Brain microvascular endothelial cell (primary cell): ENCODE measurements around the gene KNDC1.
"Not testable (repeated sequence)": the region's sequence is repeated elsewhere in the genome, so short reads cannot be mapped to it uniquely, and the experiment has no call there.

Experiments
- DNase-seq: peaks from one replicate; pipeline ENCODE4 v3.0.0-alpha.2; 2020
- H3K27ac ChIP-seq: fragments of 250-450 bp; sonication (Bioruptor Pico); 2 replicates; pipeline ENCODE4 v1.5.1; 2020; ENCODE audit warnings: mild to moderate bottlenecking, moderate library complexity
- H3K27me3 ChIP-seq: fragments of 250-450 bp; sonication (Bioruptor Pico); replicated peaks from 2 replicates; pipeline ENCODE4 v1.5.1; 2020; ENCODE audit warnings: mild to moderate bottlenecking
- H3K36me3 ChIP-seq: fragments of 250-450 bp; sonication (Bioruptor Pico); replicated peaks from 2 replicates; pipeline ENCODE4 v1.5.1; 2020; ENCODE audit warnings: mild to moderate bottlenecking
- H3K4me3 ChIP-seq: 2 replicates; pipeline ENCODE4 v1.5.1; 2011; ENCODE audit warnings: low read depth, mild to moderate bottlenecking, control low read depth, low read length, moderate library complexity
- CTCF ChIP-seq: IDR thresholded peaks from 2 replicates; pipeline ENCODE4 v1.5.1; 2011; ENCODE audit warnings: low read depth, mild to moderate bottlenecking, moderate library complexity, low read length, control low read depth, inconsistent platforms; ENCODE audit errors: missing control alignments
- in situ Hi-C: cut with HindIII; loops from 2 replicates; pipeline ENCODE4 v1.10.0; 2017; ENCODE audit warnings: low sequenced_read_pairs, low pct_ligation_motif_present

Gene KNDC1

GRCh38 chr10:133173860-133174640 is 14.0 kb downstream of the KNDC1 start:
- in situ Hi-C loops, result no loop called here
- no peak overlapping the region for H3K27ac ChIP-seq
- no peak for DNase-seq

GRCh38 chr10:133174689-133175263 is 14.8 kb downstream of the KNDC1 start:
- no peak for DNase-seq
- no peak for TF ChIP-seq CTCF
- Histone ChIP-seq H3K36me3 (no peaks in the 10 kb centered on the region), H3K27me3 (no peaks in the 10 kb centered on the region), H3K27ac (no peak overlapping the region), H3K4me3 (no peak overlapping the region)
- in situ Hi-C loops, result no loop called here

More at GRCh38 chr10:133173860-133174640, 14.0 kb downstream of the KNDC1 start:
- no peak overlapping the region for H3K4me3 ChIP-seq
- TF ChIP-seq CTCF, result no peak
- H3K36me3 ChIP-seq, result no peaks in the 10 kb centered on the region
- H3K27me3 ChIP-seq, result no peaks in the 10 kb centered on the region

GRCh38 chr10:133175624-133176023 is 15.6 kb downstream of the KNDC1 start:
- DNase-seq, in situ Hi-C loops, H3K27ac ChIP-seq, H3K36me3 ChIP-seq, H3K27me3 ChIP-seq, H3K4me3 ChIP-seq: not testable (repeated sequence)

GRCh38 chr10:133176546-133176945 is 16.5 kb downstream of the KNDC1 start:
- no peak overlapping the region for H3K27ac ChIP-seq
- TF ChIP-seq CTCF, result no peak
- no peak for DNase-seq
- no peaks in the 10 kb centered on the region for H3K36me3 ChIP-seq
- no peaks in the 10 kb centered on the region for H3K27me3 ChIP-seq
- in situ Hi-C loops, result no loop called here
- no peak overlapping the region for H3K4me3 ChIP-seq

GRCh38 chr10:133177380-133178157 is 17.6 kb downstream of the KNDC1 start:
- no peak overlapping the region for H3K4me3 ChIP-seq
- in situ Hi-C loops, result no loop called here
- no peak for DNase-seq

More at GRCh38 chr10:133177380-133178157, 17.6 kb downstream of the KNDC1 start:
- TF ChIP-seq CTCF, result no peak
- Histone ChIP-seq H3K27ac (no peak overlapping the region), H3K27me3 (no peaks in the 10 kb centered on the region), H3K36me3 (no peaks in the 10 kb centered on the region)
